GM10248 (cell line): ENCODE results near the gene DSC3.

Experiments
- CTCF ChIA-PET: fragments of 300-600 bp; sonication (Branson Sonifier 250); formaldehyde crosslinking; extraction: SDS; loops from one replicate; lab custom pipeline; 2021; ENCODE audit warnings: antibody characterized with exemption; lab: Yijun Ruan, JAX
- POLR2A ChIA-PET: fragments of 350-650 bp; sonication (Branson Sonifier 250); formaldehyde crosslinking; extraction: SDS; loops from one replicate; lab custom pipeline; 2020; ENCODE audit warnings: antibody characterized with exemption; lab: Yijun Ruan, JAX
- DNase-seq: peaks from one replicate; pipeline ENCODE4 v3.0.0; 2012; ENCODE audit errors: extremely low spot score
- CTCF ChIP-seq: IDR thresholded peaks from 2 replicates; pipeline ENCODE4 v1.5.1; 2012; ENCODE audit warnings: mild to moderate bottlenecking, low read depth; ENCODE audit errors: extremely low read depth, missing control alignments, control extremely low read depth

The DSC3 gene

GRCh38 chr18:31058897-31059296 is 16.4 kb upstream of the DSC3 start:
- POLR2A ChIA-PET, result no interaction called here
- CTCF ChIA-PET, result interaction anchor here (1.0 to 2.1 kb wide), 2 partner anchors 17 to 31 kb away, joined by 3 to 6 read pairs; no protein-coding TSS in a partner anchor
- TF ChIP-seq CTCF, result no peak
- DNase-seq, result no peak

- CTCF ChIA-PET, result interaction anchor here (1.0 kb wide), 2 partner anchors 16 to 190 kb away, joined by 3 read pairs; no protein-coding TSS in a partner anchor
- POLR2A ChIA-PET, result no interaction called here
- TF ChIP-seq CTCF, result no peak
- DNase-seq, result no peak
These were observed 15.4 kb upstream of the DSC3 start for GRCh38 chr18:31057917-31058316.

GRCh38 chr18:31057051-31057450 is 14.5 kb upstream of the DSC3 start:
- CTCF ChIA-PET, result interaction anchor here (1.0 kb wide), 1 partner anchor 191 kb away, joined by 3 read pairs; no protein-coding TSS in a partner anchor
- no peak for TF ChIP-seq CTCF
- DNase-seq, result no peak
- POLR2A ChIA-PET, result no interaction called here

GRCh38 chr18:31056296-31056695 is 13.8 kb upstream of the DSC3 start:
- ChIA-PET CTCF (no interaction called here), POLR2A (no interaction called here)
- no peak for TF ChIP-seq CTCF
- DNase-seq, result no peak

GRCh38 chr18:31050635-31051034 is 8.1 kb upstream of the DSC3 start:
- CTCF ChIA-PET, result interaction anchor here (0.8 kb wide), 1 partner anchor 9 kb away, joined by 3 read pairs; no protein-coding TSS in a partner anchor
- no peak for DNase-seq
- POLR2A ChIA-PET, result interaction anchor here (1.0 kb wide), 1 partner anchor 8 kb away, joined by 3 read pairs; no protein-coding TSS in a partner anchor
- TF ChIP-seq CTCF, result no peak

- TF ChIP-seq CTCF, result no peak
- POLR2A ChIA-PET, result no interaction called here
- CTCF ChIA-PET, result no interaction called here
- no peak for DNase-seq
These were observed 6.6 kb upstream of the DSC3 start for GRCh38 chr18:31049189-31049588.

GRCh38 chr18:31048216-31048615 is 5.7 kb upstream of the DSC3 start:
- TF ChIP-seq CTCF, result no peak
- POLR2A ChIA-PET, result no interaction called here
- CTCF ChIA-PET, result no interaction called here
- no peak for DNase-seq
